Pancreas (tissue), 10 donors: ENCODE results near the gene POU6F2. TPM values are rescaled to one million over a fixed set of nuclear protein-coding genes. Genes with fewer than 3 reads are reported as not detected.

ENCODE experiments used
- ATAC-seq, 4 donors: fragments of 200-7000 bp; cut with Tn5 transposase; one replicate each; pipeline versions ENCODE4 v1.8.0 to v1.9.1; 2020; ENCODE audit warnings: mild to moderate bottlenecking in 4 of 4, moderate library complexity in 4 of 4
- DNase-seq, 6 donors: peaks; one replicate each; pipeline ENCODE4 v3.0.0-alpha.2; 2020
- FAIRE-seq: peaks from 2 replicates; lab custom pipeline; 2012; peaks lifted over from hg19 to GRCh38; lab: Jason Lieb, UNC
- H3K27ac ChIP-seq, 4 donors: fragments of 200-600 bp; sonication (generic); 1 replicate in 3 of 4; 2 replicates in 1 of 4; pipeline versions ENCODE4 v1.5.0 to v1.8.0; 2020
- H3K27me3 ChIP-seq, 4 donors: fragments of 200-600 bp; one replicate each; pipeline ENCODE4 v1.8.0; 2021
- H3K36me3 ChIP-seq, 3 donors: fragments of 200-600 bp; sonication (generic) in 1 of 3; one replicate each; pipeline versions ENCODE4 v1.5.0 to v1.8.0; 2020 to 2021
- H3K4me1 ChIP-seq, 3 donors: fragments of 200-600 bp; one replicate each; pipeline ENCODE4 v1.8.0; 2021
- H3K4me3 ChIP-seq, 4 donors: fragments of 200-600 bp; sonication (generic) in 2 of 4; one replicate each; pipeline versions ENCODE4 v1.5.0 to v1.8.0; 2020 to 2021
- H3K9me3 ChIP-seq, 4 donors: fragments of 200-600 bp; one replicate each; pipeline ENCODE4 v1.8.0; 2021
- WGBS, 2 donors: extraction: QIAGEN DNeasy Blood & Tissue Kit; methylation state at CpG; one replicate each; pipeline ENCODE4 v1.1.7; 2013; 5-methylcytosine and 5-hydroxymethylcytosine counted together
- intact Hi-C, 3 donors: fragments of 100-400 bp; cut with DNase I; formaldehyde crosslinking; loops; one replicate each; pipeline versions ENCODE4 v1.11.1 to v1.14.2; 2022
- polyA plus RNA-seq, 2 donors: library from polyadenylated mRNA; stranded (reverse); fragments of 200-250 nt; gene quantifications; one replicate each; pipeline ENCODE4 v1.2.3, GENCODE V29; 2013
- total RNA-seq, 6 donors: library from RNA; stranded (reverse); fragmentation: NEBNext Ultra II Directional in 4 of 6; extraction: Animal tissue kit (Norgen Biotek cat#: 25700) in 4 of 6; gene quantifications; one replicate each; pipeline versions ENCODE4 v1.2.1 to v1.2.4, GENCODE V29; 2021 to 2023
- TF ChIP-seq, protein P1 (sequence below), 4 donors: fragments of 200-600 bp; sonication (generic) in 3 of 4; IDR thresholded peaks; one replicate each; pipeline versions ENCODE4 v1.5.0 to v1.8.0; 2021; ENCODE audit warnings: antibody characterized with exemption in 4 of 4
- donor health status: healthy with polysubstance abuse.
- donor health status: DM: no; HTN: no; CAD: no; lungs with moderate emphysema.
- donor health status: DM: no; HTN: no; CAD: no.
- donor health status: control.
- donor health status: control.
- donor health status: Bipolar disorder and iron deficiency.
- donor health status: DM: yes; HTN: yes; CAD: no.
- donor health status: DM: no; HTN: no; CAD: no.
- donor health status: DM: no; HTN: no; CAD: no.
- donor health status: DM: yes; HTN: yes; CAD: no.

Gene POU6F2
- total and polyA plus RNA-seq, 8 donors, result 1.3 to 4.2 (median 2.4) TPM

DNA sequence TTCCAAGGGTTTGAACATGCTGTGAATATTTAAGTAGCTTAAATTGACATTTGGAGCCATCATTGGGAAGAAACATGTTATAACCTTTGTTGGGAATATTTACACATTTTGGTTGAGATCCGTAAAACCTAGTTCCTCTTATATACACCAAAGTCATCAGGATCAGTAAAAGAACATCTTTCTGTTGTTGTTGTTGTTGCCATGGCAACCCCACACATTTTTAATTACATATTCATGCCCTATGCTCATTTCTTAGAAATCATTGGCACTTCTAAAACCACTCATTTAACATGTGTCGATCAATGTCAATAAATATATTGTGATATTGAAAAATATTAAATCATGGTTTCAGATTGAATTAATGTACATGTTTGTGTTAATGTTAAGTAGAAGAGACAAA is 122.6 kb downstream of the POU6F2 start:
- TF ChIP-seq, protein P1, sequence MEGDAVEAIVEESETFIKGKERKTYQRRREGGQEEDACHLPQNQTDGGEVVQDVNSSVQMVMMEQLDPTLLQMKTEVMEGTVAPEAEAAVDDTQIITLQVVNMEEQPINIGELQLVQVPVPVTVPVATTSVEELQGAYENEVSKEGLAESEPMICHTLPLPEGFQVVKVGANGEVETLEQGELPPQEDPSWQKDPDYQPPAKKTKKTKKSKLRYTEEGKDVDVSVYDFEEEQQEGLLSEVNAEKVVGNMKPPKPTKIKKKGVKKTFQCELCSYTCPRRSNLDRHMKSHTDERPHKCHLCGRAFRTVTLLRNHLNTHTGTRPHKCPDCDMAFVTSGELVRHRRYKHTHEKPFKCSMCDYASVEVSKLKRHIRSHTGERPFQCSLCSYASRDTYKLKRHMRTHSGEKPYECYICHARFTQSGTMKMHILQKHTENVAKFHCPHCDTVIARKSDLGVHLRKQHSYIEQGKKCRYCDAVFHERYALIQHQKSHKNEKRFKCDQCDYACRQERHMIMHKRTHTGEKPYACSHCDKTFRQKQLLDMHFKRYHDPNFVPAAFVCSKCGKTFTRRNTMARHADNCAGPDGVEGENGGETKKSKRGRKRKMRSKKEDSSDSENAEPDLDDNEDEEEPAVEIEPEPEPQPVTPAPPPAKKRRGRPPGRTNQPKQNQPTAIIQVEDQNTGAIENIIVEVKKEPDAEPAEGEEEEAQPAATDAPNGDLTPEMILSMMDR (IDR thresholded peaks at IDR 0.05), result no peak
- Histone ChIP-seq H3K4me1 (no peaks in the 10 kb centered on the region), H3K27ac (no peak overlapping the region), H3K4me3 (no peak overlapping the region), H3K27me3 (no peaks in the 10 kb centered on the region), H3K9me3 (no peaks in the 10 kb centered on the region), H3K36me3 (no peaks in the 10 kb centered on the region)
- intact Hi-C loops, result no loop called here
- DNase-seq, result no peak
- 88 to 97% methylated on average over 2 of the region's 2 CpGs for WGBS, 2 donors
- ATAC-seq, result no peak
- FAIRE-seq, result no peak

DNA sequence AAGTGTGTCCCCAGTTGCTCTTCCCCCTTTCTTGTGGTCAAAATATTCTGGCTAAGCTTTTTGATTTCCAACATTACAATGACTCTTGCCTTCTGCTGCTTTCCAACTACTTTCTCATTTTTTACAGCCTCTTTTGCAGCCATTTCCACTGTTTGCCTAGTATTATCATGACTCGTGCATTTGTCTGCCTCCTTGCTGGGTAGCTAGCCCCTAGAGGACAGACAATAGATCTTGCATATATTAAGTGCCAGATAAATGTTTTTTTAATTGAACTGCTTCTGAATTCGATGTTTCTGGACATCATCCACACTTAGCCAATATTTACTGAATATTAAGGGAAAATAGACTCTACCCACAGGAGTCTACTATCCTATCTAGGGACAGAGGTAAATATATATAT is 124.5 kb downstream of the POU6F2 start:
- no peaks in the 10 kb centered on the region for H3K36me3 ChIP-seq
- no peaks in the 10 kb centered on the region for H3K4me1 ChIP-seq
- H3K9me3 ChIP-seq, result no peaks in the 10 kb centered on the region
- 35 to 45% methylated on average over 2 of the region's 2 CpGs for WGBS, 2 donors
- no peak for ATAC-seq
- no peak for FAIRE-seq
- TF ChIP-seq, protein P1 (IDR thresholded peaks at IDR 0.05), result no peak
- DNase-seq, result no peak
- no peaks in the 10 kb centered on the region for H3K27me3 ChIP-seq
- no peak overlapping the region for H3K4me3 ChIP-seq
- intact Hi-C loops, result no loop called here
- no peak overlapping the region for H3K27ac ChIP-seq

- H3K27me3 ChIP-seq, result no peaks in the 10 kb centered on the region
- DNase-seq (no peak), ATAC-seq (no peak), FAIRE-seq (no peak)
- WGBS, 2 donors, result 42 to 58% methylated on average over 1 of the region's 1 CpG
- no peaks in the 10 kb centered on the region for H3K4me1 ChIP-seq
- H3K36me3 ChIP-seq, result no peaks in the 10 kb centered on the region
- TF ChIP-seq, protein P1 (IDR thresholded peaks at IDR 0.05), result no peak
- intact Hi-C loops, result no loop called here
- no peak overlapping the region for H3K4me3 ChIP-seq
- no peaks in the 10 kb centered on the region for H3K9me3 ChIP-seq
- no peak overlapping the region for H3K27ac ChIP-seq
Observed at GRCh38 chr7:39105720-39106119, 128.0 kb downstream of the POU6F2 start.

DNA sequence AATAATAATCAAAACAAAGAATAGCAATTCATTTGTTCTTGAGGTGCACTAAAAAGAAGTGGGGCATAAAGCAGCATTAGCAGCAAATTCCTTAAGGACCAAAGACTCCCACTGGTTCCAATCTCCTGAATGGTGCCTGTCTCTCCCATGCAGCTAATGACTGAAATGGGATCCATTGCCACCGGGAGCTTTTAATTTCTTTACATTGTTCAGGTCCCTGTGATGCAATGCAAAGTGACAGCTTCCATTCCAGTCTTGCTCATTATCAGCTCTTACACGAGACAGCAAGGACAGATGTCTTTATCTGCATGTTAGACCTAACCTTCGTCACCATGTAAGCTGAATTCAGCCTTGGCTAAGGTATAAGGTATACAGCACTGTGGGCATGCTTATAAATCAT is 148.1 kb downstream of the POU6F2 start:
- intact Hi-C loops, result no loop called here
- TF ChIP-seq, protein P1 (IDR thresholded peaks at IDR 0.05), result no peak
- ATAC-seq (no peak), DNase-seq (no peak), FAIRE-seq (no peak)
- Histone ChIP-seq H3K27me3 (no peaks in the 10 kb centered on the region), H3K4me1 (no peaks in the 10 kb centered on the region), H3K9me3 (no peaks in the 10 kb centered on the region), H3K4me3 (no peak overlapping the region), H3K27ac (no peak overlapping the region), H3K36me3 (no peaks in the 10 kb centered on the region)
- WGBS, 2 donors, result 69 to 70% methylated on average over 3 of the region's 3 CpGs

DNA sequence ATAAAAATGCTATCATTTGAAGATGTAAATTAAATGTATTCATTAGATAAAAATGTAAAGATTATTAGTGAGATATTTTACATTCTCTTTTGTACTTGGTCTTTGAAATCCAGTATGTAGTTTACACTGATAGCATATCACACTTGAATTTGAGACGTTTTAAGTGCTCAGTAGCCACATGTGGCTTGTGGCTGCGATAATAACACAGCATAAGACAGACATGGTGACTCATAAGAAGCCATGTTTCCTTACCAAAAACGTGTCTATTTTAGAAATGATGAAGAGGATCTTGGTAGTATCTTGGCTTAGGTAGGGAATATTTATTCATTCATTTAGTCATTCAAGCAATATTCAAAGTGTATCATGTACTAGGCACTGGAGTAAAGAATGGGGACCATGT is 149.3 kb downstream of the POU6F2 start:
- intact Hi-C loops, result no loop called here
- WGBS, 2 donors, result 45 to 56% methylated on average over 3 of the region's 3 CpGs
- TF ChIP-seq, protein P1 (IDR thresholded peaks at IDR 0.05), result no peak
- no peaks in the 10 kb centered on the region for H3K4me1 ChIP-seq
- H3K27ac ChIP-seq, result no peak overlapping the region
- H3K4me3 ChIP-seq, result no peak overlapping the region
- H3K27me3 ChIP-seq, result no peaks in the 10 kb centered on the region
- ATAC-seq (no peak), FAIRE-seq (no peak), DNase-seq (no peak)
- H3K36me3 ChIP-seq, result no peaks in the 10 kb centered on the region
- H3K9me3 ChIP-seq, result no peaks in the 10 kb centered on the region
